HCEC 1CT (cell line): ENCODE data around the gene DLGAP5.

Experiments
- DNase-seq: peaks from one replicate; pipeline ENCODE4 v3.0.0-alpha.2; 2017

DLGAP5 gene, protein sequence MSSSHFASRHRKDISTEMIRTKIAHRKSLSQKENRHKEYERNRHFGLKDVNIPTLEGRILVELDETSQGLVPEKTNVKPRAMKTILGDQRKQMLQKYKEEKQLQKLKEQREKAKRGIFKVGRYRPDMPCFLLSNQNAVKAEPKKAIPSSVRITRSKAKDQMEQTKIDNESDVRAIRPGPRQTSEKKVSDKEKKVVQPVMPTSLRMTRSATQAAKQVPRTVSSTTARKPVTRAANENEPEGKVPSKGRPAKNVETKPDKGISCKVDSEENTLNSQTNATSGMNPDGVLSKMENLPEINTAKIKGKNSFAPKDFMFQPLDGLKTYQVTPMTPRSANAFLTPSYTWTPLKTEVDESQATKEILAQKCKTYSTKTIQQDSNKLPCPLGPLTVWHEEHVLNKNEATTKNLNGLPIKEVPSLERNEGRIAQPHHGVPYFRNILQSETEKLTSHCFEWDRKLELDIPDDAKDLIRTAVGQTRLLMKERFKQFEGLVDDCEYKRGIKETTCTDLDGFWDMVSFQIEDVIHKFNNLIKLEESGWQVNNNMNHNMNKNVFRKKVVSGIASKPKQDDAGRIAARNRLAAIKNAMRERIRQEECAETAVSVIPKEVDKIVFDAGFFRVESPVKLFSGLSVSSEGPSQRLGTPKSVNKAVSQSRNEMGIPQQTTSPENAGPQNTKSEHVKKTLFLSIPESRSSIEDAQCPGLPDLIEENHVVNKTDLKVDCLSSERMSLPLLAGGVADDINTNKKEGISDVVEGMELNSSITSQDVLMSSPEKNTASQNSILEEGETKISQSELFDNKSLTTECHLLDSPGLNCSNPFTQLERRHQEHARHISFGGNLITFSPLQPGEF

DNA sequence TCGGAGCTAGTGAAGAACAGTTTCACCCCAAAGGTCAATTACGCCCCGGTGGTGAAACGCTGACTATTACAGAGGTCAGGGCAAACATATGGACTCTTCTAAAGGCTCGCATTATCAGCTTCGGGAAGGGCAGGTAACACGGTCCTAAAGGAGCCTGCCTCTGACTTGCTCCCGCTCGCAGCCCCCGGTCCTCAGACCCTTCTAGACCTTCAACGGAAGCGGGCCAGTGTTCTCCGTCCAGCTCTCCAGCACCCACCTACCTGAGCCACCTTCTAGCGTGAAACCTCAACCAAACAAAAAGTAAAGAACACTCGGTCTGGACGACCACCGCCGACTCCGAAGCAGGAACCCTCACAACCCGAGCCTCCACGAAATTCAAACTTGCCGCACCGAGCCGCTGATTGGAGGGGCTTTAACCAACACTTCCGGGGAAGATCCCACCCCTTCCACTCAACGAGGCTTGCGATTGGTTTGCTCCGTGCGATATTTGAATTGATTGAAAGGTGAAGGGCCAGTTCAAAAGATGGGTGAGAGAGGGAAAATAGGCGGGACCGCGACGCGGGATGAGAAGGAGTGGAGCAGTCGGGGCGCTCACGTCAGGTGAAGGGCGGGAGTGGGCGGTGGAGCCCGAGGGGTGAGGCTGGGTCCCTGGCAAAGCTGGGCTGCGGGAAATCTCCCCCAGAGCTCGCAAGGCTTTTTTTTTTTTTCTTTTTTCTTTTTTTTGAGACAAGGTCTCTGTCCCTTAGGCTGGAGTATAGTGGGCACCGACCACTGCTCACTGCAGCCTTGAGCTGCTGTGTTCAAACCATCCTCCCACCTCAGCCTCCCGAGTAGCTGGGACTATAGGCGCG is at the start of gene DLGAP5:
Gene DLGAP5, minus strand, starts transcription at position 383 of the 851 bp plus-strand sequence. CDS start 2,406 bp downstream, outside the sequence.
- peak; percentile 95 for DNase-seq

DNA sequence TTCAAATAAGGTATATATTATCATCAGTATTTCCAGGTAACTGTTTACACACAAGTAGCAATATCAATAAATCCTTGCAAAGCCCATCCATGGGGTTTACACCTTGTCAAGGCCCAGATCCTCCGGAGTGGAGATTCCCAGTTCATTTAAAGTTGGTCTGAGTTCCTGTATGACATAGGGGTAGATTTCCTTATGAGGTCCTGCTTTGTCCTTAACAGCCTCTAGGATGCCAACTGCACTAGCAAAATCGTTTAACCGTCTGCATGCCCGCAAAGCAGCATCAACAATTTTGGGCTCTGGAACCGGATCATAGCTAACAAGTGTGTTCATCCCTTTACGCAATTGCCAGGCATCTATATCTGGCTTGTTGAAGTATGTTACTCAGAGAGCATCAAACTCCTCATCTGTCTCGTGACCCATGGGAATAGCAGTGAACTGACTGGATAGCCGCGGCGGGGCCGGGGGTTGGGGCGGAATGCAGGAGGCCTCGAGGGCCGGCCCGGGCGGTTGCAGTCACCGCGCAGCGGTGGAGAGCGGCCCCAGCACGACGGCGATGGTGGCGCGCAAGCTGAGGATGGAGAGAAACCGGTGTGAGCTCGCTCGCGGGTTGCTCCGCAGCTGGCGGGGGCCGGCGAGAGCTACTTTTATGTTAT is 49.3 kb upstream of the DLGAP5 start:
- DNase-seq = no peak

DNA sequence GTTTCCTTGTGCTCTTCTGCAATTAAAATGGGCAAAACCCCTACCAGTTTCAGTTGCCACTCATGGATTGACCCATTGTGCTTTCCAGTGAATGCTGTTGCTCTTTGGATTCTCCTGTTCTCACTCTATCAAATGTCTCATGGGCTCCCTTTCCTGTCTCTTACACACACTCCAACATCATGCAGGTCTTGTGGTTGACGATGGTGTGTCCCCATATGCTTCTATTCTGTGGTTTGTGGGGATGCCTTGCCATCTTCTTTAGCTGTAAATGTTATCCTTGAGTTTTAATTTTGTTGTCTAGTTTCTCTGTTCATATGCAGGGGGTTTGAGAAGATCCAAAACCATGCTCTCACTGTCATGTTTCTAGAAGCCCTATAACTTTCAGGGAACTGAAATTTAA is 47.9 kb upstream of the DLGAP5 start:
- DNase-seq = no peak

DNA sequence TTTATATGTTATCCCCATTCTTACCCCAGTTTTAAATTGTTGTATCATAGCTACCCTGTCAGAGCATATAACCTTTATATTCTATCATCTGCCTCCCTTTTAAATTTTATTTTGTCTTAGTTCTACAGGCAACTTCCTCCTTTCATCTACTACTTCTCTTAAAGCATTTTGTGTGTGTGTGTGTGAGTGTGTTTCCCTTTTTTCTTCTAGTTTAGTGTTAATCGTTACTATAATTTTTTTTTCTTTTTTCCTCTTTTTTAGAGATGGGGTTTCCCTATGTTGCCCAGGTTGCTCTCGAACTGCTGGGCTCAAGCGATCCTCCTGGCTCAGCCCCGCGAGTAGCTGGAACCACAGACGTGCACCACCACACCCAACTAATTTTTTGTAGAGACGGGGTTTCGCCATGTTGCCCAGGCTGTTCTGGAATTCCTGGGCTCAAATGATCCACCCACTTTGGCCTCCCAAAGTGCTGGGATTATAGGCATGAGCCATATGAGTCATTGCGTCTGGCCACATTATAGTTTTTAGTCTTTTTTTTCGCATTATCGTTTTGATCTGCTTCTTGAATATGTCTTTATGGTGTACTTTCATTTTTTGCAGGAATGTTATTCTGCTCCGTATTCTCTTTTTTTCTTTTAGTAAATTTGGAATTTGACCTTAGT is 46.8 kb upstream of the DLGAP5 start:
- no peak for DNase-seq

DNA sequence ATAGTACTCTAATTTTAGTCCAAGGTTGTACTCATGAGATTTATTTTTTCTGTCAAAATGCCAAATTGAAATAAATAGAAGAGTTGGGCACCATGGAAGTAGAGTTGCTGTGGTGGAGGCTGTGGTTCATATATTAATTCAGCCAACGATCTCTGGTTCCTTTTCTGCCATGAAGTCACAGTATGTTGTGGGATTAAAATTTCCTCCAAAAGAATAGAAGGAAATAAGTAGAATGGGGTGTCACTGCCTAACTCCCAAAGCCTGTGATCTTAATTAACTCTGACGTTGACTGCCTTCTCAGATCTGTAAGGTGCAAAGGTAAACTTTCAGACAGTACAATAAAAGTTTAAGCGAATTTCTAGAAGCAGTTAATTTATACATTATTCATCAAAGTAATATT is 42.2 kb upstream of the DLGAP5 start:
- no peak for DNase-seq

DNA sequence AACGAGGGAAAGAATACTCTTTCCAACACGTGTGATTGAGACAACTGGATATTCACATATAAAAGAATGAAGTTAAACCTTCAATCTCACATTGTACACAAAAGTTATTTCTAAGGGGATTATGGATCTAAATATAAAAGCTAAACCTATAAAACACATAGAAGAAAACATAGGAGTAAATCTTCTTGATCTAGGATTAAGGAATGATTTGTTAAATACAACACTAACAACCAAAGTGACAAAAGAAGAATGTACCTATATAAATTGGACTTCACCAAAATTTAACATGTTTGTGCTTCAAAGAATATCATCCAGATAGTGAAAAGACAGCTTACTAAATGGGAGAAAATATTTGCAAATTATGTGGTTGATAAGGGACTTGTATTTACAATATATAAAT is 36.9 kb upstream of the DLGAP5 start:
- DNase-seq = no peak

DNA sequence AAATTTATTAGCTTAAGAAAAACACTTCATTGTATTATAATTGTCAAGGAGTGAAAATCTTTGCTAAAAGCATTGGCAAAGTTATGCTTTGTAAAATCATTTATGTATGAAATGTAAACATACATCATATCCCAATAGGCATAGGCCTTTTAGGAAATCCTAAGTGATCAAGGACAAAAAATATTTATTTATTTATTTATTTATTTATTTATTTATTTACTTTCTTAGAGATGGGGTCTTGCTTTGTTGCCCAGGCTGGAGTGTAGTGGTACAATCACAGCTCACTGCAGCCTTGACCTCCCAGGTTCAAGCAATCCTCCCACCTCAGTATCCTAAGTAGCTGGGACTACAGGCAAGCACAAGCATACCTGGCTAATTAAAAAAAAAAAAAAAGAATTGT is 32.0 kb upstream of the DLGAP5 start:
- no peak for DNase-seq

DNA sequence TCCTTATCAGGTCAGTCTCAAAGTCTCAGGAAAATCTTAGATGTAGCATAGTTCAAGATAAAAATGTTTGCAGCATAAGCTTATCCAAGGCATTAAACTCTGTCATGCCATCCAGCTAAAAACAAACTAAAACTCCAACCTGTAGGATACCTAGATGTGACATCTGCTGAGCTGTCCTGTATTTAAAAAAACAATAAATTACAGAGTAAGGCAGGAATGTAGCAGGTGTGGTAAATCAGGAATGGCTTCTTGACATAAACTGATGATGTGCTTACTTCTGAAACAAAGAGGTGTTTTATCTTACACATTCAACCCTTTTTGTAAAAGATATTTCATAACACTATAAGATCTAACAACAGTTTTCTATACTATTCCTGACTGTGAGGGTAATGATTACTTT is 30.6 kb upstream of the DLGAP5 start:
- no peak for DNase-seq

DNA sequence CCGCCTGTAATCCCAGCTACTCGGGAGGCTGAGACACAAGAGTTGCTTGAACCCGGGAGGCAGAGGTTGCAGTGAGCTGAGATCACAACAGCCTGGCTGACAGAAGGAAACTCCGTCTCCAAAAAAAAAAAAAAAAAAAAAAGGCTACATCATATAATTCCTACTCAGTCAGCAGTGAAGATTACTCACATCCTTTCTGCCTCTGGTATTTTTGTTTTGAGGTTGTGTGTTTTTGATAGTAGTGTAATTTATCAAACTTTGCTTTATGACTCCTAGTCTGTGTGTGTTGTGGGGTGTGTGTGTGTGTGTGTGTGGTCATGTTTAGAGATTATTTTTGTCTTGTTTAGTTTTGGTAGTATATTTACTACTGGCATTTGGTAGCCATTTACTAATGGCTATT is 29.8 kb upstream of the DLGAP5 start:
- peak; percentile 83 for DNase-seq

DNA sequence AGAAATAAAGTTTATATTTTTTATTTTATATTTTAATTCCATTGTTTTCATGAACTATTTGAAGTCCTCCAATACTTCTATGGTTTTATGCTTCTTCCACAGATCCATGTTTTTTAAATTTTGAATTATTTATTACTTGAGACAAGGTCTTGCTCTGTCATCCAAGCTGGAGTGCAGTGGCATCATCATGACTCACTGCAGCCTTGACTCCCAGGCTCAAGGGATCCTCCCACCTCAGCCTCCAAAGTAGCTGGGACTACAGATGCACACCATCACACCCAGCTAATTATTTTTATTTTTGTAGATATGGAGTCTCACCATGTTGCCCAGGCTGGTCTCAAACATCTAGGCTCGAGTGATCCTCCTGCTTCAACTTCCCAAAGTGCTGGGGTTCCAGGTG is 28.8 kb upstream of the DLGAP5 start:
- DNase-seq = no peak

DNA sequence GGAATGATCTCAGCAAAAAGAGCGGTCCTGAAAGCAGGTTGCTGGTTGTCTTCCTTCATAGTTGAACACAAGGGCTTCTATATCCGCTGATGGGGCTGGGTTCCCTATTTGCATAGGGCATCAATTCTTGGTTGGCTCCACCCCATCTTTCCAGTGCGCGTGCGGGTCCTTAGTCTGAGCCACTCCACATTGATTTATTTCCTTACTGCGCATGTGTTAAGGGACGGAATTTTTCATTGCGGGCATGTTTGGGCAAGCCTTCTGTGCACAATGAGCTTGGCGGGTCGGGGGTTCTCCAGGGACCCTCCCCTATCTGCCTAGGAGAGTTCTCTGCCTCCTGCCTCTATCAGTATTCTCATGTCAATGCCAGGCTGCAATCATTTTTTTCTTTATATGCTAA is 21.2 kb upstream of the DLGAP5 start:
- no peak for DNase-seq

DNA sequence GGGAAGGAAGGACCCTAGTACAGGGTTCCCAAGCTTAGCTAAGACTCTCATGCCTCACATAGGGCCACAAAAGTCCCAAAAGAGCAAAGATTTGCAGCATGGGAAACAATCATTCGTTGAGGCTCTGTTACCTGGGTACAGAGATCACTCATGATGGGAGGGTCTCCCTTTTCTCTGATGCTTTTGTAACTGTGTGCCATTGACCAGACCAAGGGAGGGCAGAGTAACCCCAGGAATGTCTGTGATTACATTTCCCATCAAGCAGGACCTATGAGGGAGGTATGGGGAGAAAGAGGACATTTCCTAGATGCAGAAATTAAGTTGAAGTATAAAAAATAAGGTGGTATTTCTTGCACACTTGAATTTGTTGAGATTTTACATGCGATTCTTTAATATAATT is 16.4 kb upstream of the DLGAP5 start:
- no peak for DNase-seq

DNA sequence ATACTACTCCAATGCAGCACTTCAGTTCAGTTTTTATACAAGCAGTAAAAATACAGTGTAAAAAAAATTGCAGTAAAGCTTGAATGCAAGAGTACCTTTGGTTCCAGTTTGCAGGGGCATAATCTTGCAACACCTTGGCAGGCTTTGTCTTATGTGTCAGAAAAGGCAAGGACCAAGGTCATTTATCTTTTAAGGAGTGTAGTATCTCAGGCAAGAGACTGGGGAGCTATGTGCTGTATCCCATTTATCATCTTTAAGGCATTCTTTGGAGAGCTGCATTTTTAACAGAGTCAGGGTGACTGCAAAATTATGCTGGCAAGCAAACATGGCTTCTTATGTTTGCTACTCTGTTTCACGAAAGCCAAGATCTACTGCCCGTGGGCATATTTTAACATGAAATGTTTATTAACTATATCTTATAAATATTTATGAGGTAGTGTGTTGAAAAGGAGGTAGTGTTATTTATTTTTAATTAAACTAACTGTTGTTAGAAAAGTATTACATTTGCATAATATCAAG is 14.8 kb upstream of the DLGAP5 start:
- no peak for DNase-seq

DNA sequence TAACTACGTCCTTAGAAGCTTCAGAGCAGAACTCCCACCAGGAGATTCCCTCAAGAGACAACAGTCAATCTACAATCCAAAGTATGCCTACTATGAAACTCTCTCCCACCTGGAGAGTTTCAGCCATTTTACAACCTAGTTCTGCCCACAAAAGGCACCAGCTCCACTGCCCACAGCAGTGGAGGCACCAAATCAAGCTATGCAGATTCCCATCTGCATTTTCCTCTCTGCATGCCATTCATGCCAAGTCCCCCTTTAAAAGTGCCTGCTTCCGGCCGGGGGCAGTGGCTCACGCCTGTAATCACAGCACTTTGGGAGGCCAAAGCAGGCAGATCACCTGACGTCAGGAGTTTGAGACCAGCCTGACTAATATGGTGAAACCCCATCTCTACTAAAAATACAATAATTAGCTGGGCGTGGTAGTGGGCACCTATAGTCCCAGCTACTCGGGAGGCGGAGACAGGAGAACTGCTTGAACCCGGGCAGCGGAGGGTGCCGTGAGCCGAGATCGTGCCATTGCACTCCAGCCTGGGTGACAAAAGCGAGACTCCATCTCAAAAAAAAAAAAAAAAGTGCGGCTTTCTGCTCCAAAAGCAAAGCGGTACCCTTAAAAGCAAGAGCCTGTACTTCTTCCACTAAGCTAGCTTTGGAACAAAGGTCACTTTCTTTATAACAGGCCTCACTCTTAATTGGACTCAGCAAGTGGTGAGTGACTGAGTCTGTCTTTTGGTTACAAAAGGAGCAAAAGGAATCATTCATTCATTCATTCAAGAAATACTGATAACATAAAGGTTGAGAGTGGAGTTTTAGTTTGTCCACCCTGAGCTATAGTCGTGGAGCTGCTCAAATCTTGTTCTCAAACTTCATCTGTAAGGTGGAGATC is 10.1 kb upstream of the DLGAP5 start:
- no peak for DNase-seq

DNA sequence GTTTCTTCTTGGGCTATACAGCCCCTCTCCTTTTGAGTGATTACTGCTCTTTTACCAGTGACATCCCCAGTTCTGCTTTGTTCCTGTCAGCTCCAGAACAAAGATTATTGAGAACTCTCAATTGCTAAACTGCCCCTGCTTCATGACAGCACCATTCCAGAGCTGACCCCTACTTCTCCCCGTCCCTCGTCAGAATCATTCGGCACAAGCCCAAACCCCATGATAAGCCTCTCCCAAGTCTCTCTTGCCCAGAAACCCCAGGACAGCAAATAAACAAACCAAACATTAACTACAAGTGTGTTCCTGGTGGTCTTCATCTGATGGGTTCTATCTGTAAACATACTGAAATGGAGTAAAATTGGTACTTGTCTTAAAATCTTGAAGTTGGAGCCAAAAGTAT is 9.3 kb upstream of the DLGAP5 start:
- DNase-seq = no peak

DNA sequence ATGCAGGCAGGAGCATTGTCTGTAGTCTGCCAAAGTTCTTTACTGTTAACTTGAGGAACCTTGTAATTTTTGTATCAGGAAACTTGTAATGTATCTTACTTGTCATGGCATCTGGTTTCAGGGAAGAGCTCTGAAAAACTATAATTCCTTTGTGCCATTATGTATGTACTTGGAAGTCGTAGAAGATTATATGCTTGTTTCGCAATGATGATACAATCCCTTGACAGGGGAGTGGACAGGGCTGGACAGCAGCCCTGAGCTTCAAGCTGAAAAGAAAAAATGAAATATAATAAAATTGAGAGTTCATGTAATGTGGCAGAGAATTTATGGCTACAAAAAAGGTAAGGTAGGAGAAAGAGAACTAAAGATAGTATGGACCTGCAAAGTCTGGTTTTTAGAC is 7.4 kb upstream of the DLGAP5 start:
- DNase-seq = no peak

DNA sequence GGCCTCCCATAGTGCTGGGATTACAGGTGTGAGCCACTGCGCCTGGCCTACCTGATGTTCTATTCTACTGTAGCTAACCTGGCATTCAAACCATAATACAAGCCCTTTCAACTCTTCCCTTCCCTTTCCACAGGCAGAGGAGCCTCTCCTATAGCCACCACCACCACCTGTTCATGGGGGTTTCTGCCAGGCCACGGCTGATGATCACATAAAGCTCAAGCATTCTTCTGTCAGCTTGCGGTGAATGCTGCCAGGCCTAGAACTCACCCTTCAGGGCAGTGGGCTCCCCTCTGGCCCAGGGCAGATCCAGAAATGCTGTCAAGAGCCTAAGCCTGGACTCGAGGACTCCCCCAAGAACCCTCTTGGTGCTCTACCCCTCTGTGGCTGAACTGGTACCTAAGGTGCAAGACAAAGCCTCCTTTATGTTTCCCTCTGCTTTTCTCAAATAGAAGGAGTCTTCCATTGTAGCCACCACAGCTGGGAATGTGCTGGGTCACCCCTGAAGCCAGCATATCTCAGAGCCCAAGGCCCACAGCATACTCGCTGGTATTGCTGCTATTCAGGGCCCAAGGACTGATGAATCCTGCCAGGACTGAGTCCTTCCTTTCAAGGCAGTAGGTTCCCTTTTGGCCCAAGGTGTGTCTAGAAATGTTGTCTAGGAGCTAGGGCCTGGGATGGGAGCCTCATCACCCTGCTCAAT is 3.4 kb upstream of the DLGAP5 start:
- no peak for DNase-seq

DNA sequence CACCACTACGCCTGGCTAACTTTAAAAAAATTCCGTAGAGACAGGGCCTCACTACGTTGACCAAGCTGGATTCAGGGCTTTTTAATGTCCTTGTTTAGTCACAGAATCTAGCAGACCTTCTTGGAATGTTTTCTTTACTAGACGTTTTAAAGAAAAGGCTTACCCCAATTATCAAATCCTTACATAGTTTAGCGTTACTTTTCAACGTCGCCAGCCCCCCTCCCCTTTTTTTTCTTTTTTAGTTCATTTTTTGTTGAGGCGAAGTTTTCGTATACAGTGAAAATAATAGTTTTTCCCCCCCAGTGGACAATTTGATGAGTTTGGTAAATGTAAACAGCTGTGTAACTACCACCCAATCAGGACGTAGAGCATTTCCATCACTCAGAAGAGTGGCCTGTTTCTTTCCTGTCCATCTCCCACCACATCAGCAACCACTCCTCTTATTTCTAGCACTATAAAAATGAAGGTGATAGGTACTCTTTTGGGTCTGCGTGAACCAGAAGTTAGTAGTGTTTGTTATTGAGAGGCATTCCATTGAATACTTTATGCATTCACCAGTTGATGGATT is 753 bp upstream of the DLGAP5 start:
- no peak for DNase-seq

DNA sequence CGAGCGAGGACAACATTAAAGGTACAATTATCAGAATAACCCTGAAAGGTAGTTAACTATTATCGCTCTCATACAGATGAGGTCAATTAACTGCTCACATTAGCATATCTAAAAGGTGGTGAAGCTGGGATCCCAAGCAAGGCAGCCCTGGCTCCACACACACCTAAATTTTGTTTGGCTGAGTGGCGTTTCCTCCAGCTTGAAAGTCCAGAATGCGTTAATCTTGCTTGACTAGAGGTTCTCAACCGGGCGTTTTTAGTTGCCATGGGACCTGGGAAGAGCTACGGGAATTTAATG is 531 bp downstream of the DLGAP5 start:
- DNase-seq = no peak

DNA sequence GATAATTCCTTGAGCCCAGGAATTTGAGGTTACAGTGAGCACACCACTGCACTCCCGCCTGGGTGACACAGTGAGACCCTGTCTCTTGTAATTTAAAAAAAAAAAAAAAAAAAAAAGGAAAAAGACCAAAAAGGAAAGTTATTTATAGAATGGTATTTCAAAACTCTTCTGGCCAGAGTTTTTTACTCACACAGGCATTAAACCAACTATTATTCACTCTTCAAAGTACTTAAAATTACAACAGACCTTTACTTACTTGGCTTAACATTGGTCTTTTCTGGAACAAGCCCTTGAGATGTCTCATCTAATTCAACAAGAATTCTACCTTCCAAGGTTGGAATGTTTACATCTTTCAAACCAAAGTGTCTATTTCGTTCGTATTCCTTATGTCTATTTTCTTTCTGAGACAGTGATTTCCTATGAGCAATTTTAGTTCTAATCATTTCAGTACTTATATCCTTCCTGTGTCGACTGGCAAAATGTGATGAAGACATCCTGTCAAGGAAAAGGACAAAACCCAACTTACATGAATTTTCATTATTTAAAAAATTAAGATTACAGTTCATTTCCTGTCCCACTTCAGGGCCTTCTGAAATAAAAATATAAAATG is 2.6 kb downstream of the DLGAP5 start:
- DNase-seq = peak; percentile 11
